PC-3 (cell line): Measurements from ENCODE around the gene GFAP.

ENCODE experiments used
- EZH2 ChIP-seq: fragments of 300-600 bp; sonication (generic); IDR thresholded peaks from one replicate; pipeline ENCODE4 v1.6.1; 2017; ENCODE audit warnings: antibody characterized with exemption, mild to moderate bottlenecking, low read length; ENCODE audit not compliant: unreplicated experiment
- TF ChIP-seq, protein P1 (sequence below): fragments of 300-600 bp; sonication (generic); conservative IDR thresholded peaks from 2 replicates; pipeline ENCODE4 v1.5.1; 2017; ENCODE audit warnings: antibody characterized with exemption, low read depth, mild to moderate bottlenecking, low read length

DNA sequence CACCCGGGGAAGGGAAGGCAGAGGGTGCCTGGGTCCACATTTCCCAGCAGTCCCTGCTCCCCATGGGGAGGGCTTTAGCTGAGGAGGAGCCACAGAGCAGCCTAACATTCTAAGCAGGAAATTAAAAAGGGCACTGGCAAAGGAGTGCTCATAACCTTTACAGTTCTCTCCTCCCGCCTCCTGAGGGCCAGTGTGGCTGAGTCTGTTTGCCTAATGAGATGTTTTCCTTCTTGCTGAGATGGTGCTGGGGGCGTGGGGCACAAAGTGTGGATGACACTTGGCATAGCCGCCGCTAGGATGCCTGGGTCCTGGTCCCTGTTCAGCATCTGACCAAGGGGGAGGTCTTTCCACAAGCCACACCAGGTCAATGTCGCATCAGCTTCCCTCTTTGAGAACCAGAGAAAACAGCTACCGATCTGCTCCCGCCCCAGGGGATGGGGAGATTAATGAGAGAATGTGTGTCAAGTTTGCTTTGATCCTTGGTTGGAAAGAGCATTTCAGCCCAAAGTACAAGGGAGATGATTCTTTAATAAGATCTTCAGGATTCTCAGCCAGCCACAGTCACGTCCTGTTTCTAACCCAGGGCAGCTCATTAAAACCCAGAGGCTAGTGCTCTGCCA lies 26.5 kb upstream of the GFAP start:
- TF ChIP-seq, protein P1, sequence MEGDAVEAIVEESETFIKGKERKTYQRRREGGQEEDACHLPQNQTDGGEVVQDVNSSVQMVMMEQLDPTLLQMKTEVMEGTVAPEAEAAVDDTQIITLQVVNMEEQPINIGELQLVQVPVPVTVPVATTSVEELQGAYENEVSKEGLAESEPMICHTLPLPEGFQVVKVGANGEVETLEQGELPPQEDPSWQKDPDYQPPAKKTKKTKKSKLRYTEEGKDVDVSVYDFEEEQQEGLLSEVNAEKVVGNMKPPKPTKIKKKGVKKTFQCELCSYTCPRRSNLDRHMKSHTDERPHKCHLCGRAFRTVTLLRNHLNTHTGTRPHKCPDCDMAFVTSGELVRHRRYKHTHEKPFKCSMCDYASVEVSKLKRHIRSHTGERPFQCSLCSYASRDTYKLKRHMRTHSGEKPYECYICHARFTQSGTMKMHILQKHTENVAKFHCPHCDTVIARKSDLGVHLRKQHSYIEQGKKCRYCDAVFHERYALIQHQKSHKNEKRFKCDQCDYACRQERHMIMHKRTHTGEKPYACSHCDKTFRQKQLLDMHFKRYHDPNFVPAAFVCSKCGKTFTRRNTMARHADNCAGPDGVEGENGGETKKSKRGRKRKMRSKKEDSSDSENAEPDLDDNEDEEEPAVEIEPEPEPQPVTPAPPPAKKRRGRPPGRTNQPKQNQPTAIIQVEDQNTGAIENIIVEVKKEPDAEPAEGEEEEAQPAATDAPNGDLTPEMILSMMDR = no peak
- TF ChIP-seq EZH2 = no peak
